Suprapubic skin (tissue), 4 donors: ENCODE results near the gene UGDH. TPM values are rescaled to one million over a fixed set of nuclear protein-coding genes. Genes with fewer than 3 reads are reported as not detected.

ENCODE experiments used
- DNase-seq, 2 donors: peaks; one replicate each; pipeline ENCODE4 v3.0.0-alpha.2; 2019; ENCODE audit warnings: low spot score in 2 of 2
- H3K27ac ChIP-seq: fragments of 200-600 bp; sonication (generic); one replicate; pipeline ENCODE4 v1.5.1; 2019
- H3K27me3 ChIP-seq: fragments of 200-600 bp; sonication (generic); one replicate; pipeline ENCODE4 v1.5.1; 2019
- H3K36me3 ChIP-seq: fragments of 200-600 bp; sonication (generic); one replicate; pipeline ENCODE4 v1.5.1; 2019
- H3K4me1 ChIP-seq: fragments of 200-600 bp; sonication (generic); one replicate; pipeline ENCODE4 v1.5.1; 2019
- H3K4me3 ChIP-seq: fragments of 200-600 bp; sonication (generic); one replicate; pipeline ENCODE4 v1.5.1; 2019; ENCODE audit warnings: mild to moderate bottlenecking
- H3K9me3 ChIP-seq: fragments of 200-600 bp; sonication (generic); one replicate; pipeline ENCODE4 v1.5.1; 2019
- EP300 ChIP-seq: sonication (generic); formaldehyde crosslinking; IDR thresholded peaks from one replicate; pipeline ENCODE4 v1.6.1; 2017; ENCODE audit warnings: antibody characterized with exemption
- POLR2A ChIP-seq, 2 donors: fragments of 450-650 bp; IDR thresholded peaks; one replicate each; pipeline ENCODE4 v1.6.1; 2017; ENCODE audit warnings: antibody characterized with exemption in 2 of 2, mild to moderate bottlenecking in 2 of 2, moderate library complexity in 2 of 2
- POLR2AphosphoS5 ChIP-seq, 3 donors: sonication (generic); formaldehyde crosslinking; IDR thresholded peaks; one replicate each; pipeline ENCODE4 v1.6.1; 2017; ENCODE audit warnings: antibody characterized with exemption in 3 of 3
- WGBS: methylation state at CpG from one replicate; pipeline ENCODE4 v1.1.5; 2018; 5-methylcytosine and 5-hydroxymethylcytosine counted together
- total RNA-seq, 4 donors: library from RNA; depleted of rRNA; stranded (reverse); fragments of >200 nt; gene quantifications; one replicate each; pipeline ENCODE4 v1.1.0, GENCODE V29; 2016
- TF ChIP-seq, protein P1 (sequence below), 2 donors: fragments of 200-600 bp in 1 of 2; fragments of 450-650 bp in 1 of 2; sonication (generic) in 1 of 2; IDR thresholded peaks; one replicate each; pipeline ENCODE4 v1.5.1; 2016 to 2019; ENCODE audit warnings: antibody characterized with exemption in 2 of 2, mild to moderate bottlenecking in 1 of 2, moderate library complexity in 1 of 2

UGDH gene
- total RNA-seq, 4 donors from 2014 or later: 20.6 to 28.7 (median 24.3) TPM

DNA sequence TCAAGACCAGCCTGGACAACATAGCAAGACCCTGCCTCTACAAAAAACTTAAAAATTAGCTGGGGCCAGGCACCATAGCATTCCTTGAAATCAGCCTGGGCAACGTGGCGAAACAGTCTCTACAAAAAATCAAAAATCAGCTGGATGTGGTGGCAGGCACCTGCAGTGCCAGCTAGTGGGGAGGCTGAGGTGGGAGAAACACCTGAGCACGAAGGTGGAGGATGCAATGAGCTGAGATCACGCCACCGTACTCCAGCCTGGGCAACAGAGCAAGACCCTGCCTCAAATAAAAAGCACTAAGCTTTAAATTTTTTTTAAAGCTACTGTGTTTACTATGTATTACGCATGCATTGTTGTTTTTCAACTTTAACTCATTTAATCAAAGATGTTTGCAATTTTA, 71.8 kb downstream of the UGDH start:
- no peaks in the 10 kb centered on the region for H3K27me3 ChIP-seq
- TF ChIP-seq EP300: no peak
- no peak for TF ChIP-seq POLR2A (IDR thresholded peaks at IDR 0.05)
- no peak for TF ChIP-seq POLR2AphosphoS5 (IDR thresholded peaks at IDR 0.05)
- TF ChIP-seq, protein P1, sequence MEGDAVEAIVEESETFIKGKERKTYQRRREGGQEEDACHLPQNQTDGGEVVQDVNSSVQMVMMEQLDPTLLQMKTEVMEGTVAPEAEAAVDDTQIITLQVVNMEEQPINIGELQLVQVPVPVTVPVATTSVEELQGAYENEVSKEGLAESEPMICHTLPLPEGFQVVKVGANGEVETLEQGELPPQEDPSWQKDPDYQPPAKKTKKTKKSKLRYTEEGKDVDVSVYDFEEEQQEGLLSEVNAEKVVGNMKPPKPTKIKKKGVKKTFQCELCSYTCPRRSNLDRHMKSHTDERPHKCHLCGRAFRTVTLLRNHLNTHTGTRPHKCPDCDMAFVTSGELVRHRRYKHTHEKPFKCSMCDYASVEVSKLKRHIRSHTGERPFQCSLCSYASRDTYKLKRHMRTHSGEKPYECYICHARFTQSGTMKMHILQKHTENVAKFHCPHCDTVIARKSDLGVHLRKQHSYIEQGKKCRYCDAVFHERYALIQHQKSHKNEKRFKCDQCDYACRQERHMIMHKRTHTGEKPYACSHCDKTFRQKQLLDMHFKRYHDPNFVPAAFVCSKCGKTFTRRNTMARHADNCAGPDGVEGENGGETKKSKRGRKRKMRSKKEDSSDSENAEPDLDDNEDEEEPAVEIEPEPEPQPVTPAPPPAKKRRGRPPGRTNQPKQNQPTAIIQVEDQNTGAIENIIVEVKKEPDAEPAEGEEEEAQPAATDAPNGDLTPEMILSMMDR (IDR thresholded peaks at IDR 0.05): no peak
- WGBS: 94% methylated on average over 6 of the region's 6 CpGs

DNA sequence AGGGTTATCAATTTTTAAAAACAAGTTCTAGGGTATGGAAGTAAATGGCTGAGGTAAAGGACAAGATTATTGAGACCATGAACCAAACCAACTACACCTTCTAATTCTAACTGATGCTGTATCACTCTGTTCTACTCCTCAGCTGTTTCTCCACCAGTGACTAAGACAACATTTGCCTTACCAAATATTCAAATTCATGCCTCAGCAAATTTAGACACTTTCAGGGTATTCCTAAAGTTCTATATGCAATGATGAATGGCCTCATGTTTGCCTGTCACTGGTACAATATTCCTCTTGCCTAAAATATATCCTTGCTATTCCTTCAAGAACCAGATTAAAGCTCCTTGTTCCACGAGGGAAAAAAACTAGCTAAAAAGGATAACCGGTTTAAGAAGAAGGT, 73.5 kb downstream of the UGDH start:
- Histone ChIP-seq H3K36me3 (peaks cover 70% of the 10 kb centered on the region), H3K4me3 (no peak overlapping the region), H3K27me3 (no peaks in the 10 kb centered on the region), H3K4me1 (peaks cover 22% of the 10 kb centered on the region), H3K27ac (no peak overlapping the region), H3K9me3 (no peaks in the 10 kb centered on the region)
- TF ChIP-seq EP300: no peak
- TF ChIP-seq POLR2AphosphoS5 (IDR thresholded peaks at IDR 0.05): no peak
- no peak for TF ChIP-seq POLR2A (IDR thresholded peaks at IDR 0.05)
- TF ChIP-seq, protein P1 (IDR thresholded peaks at IDR 0.05): no peak
- DNase-seq: no peak
- WGBS: 68% methylated on average over 2 of the region's 2 CpGs

More for the DNA sequence above, 71.8 kb downstream of the UGDH start:
- Histone ChIP-seq H3K27ac (no peak overlapping the region), H3K4me1 (peaks cover 32% of the 10 kb centered on the region), H3K4me3 (no peak overlapping the region), H3K36me3 (peaks cover 67% of the 10 kb centered on the region), H3K9me3 (no peaks in the 10 kb centered on the region)
- DNase-seq: no peak

DNA sequence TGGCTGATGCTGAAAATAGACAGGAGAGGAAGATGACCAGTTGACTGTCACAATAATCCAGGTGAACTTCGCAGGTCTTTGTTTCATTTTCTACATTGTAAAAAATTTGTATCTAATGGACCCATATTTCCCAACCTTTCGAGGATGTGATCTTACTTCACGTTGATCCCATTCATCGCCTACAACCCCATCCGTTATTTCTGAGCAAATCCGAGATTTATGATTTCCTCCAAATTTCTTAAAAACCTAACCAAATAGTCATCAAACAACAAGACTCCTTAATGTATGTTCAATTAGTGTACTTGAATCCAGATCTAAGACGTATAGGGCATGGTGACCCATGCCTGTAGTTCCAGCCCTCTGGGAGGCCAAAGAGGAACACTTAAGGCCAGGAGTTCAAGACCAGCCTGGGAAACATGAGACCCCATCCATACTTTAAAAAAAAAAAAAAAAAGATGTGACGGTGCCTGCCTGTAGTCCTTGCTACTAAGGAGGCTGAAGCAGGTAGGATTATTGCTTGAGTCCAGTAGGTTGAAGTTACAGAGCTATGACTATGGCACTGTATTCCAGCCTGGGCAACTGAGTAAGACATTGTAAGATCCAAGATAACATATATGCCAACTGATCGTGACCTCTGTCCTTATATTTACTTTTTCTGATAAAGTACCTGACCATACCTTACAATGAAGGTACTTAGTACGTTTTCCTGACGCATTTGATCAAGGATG, 74.2 kb downstream of the UGDH start:
- TF ChIP-seq, protein P1 (IDR thresholded peaks at IDR 0.05): no peak
- no peak for TF ChIP-seq POLR2A (IDR thresholded peaks at IDR 0.05)
- no peak for TF ChIP-seq EP300
- TF ChIP-seq POLR2AphosphoS5 (IDR thresholded peaks at IDR 0.05): no peak
- H3K36me3 ChIP-seq: peaks cover 70% of the 10 kb centered on the region
- peaks cover 21% of the 10 kb centered on the region for H3K4me1 ChIP-seq
- 86% methylated on average over 11 of the region's 11 CpGs for WGBS
- DNase-seq: no peak
- no peak overlapping the region for H3K27ac ChIP-seq
- no peaks in the 10 kb centered on the region for H3K27me3 ChIP-seq
- no peaks in the 10 kb centered on the region for H3K9me3 ChIP-seq
- no peak overlapping the region for H3K4me3 ChIP-seq

DNA sequence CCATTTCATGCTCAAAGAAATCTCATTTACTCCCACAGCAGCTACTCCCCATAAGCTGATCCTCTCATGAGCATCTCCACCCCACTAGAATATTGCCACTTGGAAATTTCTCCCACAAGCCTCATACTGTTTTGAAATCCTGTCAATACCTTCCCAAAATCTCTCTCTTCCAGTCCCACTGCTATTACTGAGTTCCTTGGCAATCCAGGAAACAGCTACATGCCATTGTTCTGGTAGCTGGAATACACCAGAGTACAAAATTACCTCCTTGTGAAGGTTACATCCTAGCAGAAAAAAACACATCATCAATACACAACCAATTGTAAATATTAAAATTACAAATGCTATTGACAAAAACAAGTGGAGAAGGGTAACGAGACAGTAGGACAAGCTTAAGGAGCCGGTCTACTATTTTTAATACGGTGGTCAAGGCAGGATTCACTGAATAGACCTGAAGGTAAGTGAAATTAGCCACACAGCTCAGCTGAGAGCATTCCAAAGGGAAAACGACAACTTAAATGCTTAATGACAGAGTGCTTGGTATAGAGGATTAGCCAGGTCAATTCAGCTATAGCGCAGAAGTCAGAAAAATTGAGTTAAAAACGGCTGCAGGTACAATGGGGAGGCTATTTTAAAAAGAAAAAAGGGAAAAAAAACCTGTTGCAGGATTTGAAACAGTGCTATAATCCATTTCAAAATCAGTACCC, 74.9 kb downstream of the UGDH start:
- Histone ChIP-seq H3K9me3 (no peaks in the 10 kb centered on the region), H3K4me3 (no peak overlapping the region), H3K27ac (no peak overlapping the region), H3K27me3 (no peaks in the 10 kb centered on the region), H3K4me1 (peaks cover 18% of the 10 kb centered on the region), H3K36me3 (peaks cover 69% of the 10 kb centered on the region)
- no peak for DNase-seq
- 85% methylated on average over 6 of the region's 6 CpGs for WGBS
- TF ChIP-seq EP300 (no peak), POLR2A (IDR thresholded peaks at IDR 0.05) (no peak), POLR2AphosphoS5 (IDR thresholded peaks at IDR 0.05) (no peak)
- TF ChIP-seq, protein P1 (IDR thresholded peaks at IDR 0.05): no peak

DNA sequence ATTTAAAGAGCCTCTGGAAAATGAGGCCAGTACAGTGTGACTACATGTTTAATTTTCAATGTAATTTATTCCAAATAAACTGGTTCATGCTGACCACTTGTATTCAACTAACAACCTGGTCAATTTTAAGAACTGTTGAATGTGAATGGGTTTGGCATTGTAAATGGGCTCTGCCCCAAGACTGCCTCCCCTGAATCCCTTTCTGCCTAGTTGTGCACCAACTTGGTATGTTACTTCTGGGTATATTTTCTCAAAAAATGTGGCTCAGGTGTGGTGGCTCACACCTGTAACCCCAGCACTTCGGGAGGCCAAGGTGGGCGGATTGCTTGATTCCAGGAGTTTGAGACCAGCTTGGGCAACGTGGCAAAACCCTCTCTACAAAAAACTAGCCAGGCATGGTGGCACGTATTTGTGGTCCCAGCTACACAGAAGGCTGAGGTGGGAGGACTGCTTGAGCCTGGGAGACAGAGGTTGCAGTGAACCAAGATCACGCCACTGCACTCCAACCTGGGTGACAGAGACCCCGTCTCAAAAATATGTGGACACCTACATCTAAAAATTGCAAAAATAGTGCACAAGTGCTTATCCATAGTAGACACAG, 75.7 kb downstream of the UGDH start:
- no peak overlapping the region for H3K27ac ChIP-seq
- 95% methylated on average over 6 of the region's 6 CpGs for WGBS
- no peaks in the 10 kb centered on the region for H3K9me3 ChIP-seq
- no peaks in the 10 kb centered on the region for H3K27me3 ChIP-seq
- no peak for DNase-seq
- H3K4me3 ChIP-seq: no peak overlapping the region
- no peak for TF ChIP-seq POLR2AphosphoS5 (IDR thresholded peaks at IDR 0.05)
- TF ChIP-seq EP300: no peak
- TF ChIP-seq POLR2A (IDR thresholded peaks at IDR 0.05): no peak
- TF ChIP-seq, protein P1 (IDR thresholded peaks at IDR 0.05): no peak
- H3K36me3 ChIP-seq: peaks cover 61% of the 10 kb centered on the region
- H3K4me1 ChIP-seq: peaks cover 18% of the 10 kb centered on the region
